ENCODE measurements around the gene IL4R.

The IL4R gene

DNA sequence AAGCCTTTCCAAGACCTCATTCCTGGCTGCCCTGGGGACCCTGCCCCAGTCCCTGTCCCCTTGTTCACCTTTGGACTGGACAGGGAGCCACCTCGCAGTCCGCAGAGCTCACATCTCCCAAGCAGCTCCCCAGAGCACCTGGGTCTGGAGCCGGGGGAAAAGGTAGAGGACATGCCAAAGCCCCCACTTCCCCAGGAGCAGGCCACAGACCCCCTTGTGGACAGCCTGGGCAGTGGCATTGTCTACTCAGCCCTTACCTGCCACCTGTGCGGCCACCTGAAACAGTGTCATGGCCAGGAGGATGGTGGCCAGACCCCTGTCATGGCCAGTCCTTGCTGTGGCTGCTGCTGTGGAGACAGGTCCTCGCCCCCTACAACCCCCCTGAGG lies 49.5 kb downstream of the IL4R start:
- no peak for DNase-seq

DNA sequence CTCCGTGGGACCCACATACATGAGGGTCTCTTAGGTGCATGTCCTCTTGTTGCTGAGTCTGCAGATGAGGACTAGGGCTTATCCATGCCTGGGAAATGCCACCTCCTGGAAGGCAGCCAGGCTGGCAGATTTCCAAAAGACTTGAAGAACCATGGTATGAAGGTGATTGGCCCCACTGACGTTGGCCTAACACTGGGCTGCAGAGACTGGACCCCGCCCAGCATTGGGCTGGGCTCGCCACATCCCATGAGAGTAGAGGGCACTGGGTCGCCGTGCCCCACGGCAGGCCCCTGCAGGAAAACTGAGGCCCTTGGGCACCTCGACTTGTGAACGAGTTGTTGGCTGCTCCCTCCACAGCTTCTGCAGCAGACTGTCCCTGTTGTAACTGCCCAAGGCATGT lies 50.0 kb downstream of the IL4R start:
- DNase-seq: no peak

DNA sequence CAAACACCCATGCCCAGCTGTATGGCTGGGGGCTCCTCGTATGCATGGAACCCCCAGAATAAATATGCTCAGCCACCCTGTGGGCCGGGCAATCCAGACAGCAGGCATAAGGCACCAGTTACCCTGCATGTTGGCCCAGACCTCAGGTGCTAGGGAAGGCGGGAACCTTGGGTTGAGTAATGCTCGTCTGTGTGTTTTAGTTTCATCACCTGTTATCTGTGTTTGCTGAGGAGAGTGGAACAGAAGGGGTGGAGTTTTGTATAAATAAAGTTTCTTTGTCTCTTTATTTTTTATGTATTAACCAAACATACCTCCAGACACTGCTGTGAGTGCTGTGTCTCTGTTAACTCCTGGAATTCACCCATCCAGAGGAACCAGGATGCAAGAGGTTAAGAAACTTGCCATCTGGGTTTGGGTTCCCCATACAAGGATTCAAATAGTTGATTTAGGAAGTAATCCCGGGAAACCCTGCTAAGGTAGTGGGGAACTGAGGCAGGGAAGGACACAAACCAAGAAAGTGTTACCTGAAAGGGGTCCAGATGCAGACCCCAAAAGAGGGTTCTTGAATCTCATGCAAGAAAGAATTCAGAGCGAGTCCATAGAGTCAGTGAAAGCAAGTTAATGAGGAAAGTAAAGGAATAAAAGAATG lies 50.8 kb downstream of the IL4R start:
- DNase-seq: no peak

DNA sequence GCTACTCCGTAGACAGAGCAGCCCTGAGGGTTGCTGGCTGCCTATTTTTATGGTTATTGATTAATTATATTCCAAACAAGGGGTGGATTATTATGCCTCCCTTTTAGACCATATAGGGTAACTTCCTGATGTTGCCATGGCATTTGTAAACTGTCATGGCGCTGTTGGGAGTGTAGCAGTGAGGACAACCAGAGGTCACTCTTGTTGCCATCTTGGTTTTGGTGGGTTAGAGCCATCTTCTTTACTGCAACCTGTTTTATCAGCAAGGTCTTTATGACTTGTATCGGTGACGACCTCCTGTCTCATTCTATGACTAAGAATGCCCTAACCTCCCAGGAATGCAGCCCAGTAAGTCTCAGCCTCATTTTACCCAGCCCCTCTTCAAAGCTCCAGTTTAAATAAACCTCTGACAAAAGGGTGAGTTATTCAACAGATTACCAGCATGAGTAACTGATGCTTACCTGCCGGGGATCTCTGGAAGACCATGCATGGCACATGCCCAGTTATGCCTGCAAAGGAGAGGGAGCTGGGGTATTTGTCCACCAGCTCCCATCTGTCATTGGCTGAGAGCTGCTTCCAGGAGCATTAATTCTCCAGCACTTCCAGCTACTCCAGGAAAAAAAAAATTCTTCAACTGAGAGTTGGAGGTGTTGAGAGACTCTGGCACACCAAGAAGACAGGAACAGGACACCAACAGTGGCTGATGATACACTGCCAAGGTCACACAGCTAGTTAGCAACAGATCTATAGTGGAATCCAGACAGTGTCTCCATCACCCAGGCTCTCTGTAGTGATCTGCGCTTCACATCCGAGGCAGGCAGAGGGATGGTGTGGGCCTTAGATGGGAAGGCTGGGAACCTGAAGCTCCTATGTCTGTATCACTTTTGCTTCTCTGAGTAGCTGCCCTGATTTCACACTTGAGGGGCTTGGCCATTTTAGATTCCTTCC lies 51.6 kb downstream of the IL4R start:
- DNase-seq: no peak

DNA sequence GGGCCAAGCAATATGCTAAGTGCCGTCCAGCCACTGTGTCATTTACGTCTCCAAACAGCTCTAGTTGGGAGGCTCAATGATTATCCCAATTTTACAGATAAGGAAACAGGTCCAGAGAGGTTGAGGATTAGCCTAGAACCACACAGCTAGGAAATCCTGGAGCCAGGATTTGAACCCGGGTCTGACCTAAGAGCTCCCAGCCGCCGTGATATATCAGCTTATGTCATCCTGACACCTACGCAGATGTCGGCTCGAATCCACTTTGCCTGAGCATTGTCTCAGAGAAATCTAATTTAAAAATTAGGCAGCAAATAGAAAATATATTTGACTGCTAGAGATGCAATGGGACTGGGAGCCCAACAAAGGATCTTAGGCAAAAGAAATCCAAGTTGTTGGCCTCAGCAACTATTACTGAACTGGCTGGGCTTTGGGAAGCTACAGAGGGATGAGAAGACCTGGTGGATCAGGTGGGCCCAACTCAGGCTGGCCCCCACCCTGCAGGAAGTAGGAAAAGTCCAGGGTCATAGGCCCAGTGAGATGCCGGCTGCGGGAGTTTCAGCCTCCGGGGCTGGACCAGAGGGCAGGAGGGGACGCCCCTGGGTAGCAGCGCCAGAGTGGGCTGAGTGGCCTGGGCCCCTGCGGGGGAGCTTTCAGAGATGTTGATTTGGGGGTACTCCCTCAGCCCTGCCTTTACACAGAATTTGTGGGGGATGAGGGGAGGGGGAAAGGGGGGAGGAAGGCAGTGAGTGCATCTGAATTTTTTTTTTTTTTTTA lies 53.1 kb downstream of the IL4R start:
- no peak for DNase-seq

DNA sequence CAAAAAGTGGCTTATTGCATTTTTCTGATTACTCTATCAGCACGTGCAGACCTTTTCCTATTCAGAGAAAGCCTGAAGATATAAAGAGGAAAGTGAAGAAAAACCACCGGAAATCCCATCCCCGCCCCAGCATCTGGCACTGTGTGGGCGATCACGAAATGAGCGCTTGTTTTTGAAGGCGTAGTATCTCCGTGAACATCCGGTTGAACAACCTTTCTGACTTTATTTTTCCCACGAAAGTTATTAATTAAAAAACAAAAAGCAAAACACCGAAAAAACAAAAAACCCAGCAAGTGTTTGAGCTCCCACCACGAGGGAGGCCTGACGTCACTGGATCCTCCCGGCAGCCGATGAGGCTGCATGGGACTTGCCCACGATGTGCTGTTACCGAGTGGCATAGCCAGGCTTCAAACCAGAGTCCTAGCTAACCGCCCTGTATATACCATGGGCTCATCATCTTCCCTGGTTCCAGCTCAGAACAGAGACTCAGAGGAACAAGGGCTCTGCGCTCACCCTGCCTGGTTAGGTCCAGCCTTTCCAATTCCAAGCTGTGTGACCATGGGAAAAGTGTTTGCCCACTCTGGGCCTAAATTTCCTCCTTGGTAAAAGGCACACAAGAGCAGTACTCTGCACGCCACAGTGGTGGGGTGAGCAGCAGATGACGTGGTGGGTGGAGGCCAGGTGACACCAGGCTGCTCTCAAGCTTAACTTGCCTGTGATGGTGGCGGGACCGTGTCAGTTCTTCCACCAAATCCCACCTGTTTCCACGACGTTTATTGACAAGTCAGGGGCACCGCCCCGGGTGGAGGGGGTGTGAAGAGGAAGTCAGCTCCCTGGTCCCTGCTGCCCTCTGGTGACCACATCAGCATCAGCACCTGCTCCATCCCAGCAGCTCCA lies 53.9 kb downstream of the IL4R start:
- no peak for DNase-seq

DNA sequence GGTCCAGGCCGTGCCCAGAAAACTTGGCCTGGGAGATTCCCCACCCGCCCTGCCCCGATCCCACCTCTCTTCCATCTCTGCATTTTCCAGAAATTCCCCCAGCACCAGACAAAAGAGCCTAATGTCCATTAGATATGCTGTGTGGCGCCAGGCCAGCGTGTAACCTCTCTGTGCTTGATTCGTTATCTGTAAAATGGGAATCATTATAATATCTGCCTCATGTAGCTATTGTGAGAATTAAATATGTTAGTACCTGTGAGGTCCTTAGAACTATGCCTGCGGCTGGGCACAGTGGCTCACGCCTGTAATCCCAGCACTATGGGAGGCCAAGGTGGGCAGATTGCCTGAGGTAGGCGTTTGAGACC lies 54.6 kb downstream of the IL4R start:
- no peak for DNase-seq

DNA sequence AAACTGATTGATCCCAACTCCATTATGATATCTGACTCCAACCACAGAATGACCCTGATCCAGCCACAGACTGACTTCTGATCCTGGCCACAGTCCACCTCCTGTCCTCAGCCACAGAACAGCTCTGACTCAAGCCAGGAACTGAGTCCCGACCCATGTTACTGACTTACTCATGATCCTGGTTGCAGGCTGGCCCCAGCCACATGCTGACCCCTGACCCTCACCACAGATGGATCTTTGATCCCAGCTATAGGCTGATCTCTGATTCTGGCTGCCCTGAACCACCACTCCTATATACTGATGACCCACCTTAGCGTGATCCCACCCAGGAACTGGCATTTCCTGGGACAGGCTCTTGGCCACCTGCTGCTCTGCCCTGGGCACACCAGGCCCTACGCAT lies 56.0 kb downstream of the IL4R start:
- no peak for DNase-seq

DNA sequence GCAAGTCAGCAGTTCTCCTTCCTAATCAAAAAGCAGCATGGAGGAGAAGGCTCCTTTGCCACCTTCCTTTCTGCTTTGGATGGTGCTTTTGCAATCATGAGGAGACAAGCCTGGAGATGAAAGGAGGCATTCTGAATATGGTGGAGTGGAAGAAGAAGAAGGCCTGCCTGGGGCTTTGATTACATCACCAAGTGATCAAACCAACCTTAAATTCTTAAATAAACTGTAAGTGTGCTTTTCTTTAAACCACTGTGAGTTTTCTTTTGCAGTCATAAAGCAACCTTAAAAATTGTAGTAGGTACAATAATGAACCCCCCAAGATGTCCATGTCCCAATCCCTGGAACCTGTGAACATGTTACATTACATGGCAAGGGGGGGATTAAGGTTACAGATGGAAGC lies 56.5 kb downstream of the IL4R start:
- DNase-seq: no peak

DNA sequence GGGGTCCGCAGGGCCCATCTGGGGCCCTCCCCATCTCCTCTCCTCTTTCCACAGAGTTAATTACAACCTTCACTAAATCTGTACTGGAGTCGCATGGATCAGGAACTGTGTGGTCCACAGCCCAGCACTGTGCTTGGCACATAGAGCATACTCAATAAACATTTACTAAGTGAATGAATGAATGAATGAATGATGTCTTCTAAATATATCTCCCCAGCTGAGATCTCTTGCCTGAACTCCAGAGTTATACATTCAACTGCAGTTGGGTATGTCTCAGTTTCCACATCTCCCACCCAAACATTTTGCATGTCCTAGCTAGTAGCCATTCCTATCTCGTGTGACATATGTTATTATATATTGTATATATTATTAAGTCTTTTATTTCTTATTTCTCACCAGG lies 59.5 kb downstream of the IL4R start:
- DNase-seq: no peak

DNA sequence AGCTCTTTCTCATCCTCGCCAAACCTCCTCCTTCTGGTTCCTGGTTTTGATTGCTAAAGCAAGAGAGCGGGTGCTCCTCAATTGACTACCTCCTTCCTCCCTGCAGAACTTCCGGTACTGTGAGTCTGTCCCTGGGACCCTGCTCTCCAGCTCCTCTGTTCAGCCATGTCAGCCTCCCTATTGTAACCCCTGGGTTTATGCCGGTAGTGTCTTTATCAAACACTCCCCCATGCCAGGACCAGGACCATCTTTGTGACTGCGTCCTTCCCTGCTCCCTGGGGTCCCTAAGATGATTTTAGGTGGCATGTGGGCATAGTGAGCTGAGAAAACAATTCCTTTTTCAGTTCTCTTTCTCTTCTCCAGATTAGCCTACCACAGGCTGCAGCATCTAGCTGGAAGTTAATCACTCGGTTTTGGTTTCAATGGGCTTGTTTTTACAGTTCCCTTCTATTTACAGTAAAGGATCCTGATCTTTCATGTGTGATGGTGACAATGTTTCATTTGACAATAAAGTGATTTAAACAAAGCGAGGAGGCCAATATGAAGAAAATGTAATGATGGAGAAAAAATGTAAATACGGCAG lies 60.5 kb downstream of the IL4R start:
- no peak for DNase-seq

DNA sequence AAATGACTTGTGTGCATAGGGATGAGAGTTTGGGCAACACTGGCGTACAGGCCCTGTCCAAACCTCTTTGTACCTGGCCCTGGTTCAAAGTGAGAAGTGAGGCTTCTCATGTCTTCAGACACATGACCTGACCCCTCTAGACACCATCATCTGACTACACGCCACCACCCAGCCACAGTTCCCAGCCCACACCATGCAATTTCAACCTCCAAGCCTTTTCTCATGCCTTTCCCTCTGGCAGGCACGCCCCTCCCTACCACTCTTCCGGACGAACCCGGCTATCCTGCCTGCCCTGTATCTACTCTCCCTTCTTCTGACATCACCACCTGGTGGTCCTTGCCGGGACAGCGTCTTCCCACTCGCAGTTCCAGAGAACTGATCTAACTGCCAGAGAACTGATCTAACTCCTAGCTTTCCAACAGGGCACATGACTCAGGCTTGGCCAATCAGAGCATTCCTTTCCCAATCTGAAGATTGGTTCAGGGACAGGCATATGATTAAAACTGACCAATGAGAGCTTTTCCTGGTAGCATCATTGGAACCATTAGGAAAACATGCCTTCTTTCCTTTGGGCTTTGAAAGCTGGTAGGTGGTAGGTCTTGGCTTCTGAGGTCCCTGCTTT lies 61.1 kb downstream of the IL4R start:
- no peak for DNase-seq

DNA sequence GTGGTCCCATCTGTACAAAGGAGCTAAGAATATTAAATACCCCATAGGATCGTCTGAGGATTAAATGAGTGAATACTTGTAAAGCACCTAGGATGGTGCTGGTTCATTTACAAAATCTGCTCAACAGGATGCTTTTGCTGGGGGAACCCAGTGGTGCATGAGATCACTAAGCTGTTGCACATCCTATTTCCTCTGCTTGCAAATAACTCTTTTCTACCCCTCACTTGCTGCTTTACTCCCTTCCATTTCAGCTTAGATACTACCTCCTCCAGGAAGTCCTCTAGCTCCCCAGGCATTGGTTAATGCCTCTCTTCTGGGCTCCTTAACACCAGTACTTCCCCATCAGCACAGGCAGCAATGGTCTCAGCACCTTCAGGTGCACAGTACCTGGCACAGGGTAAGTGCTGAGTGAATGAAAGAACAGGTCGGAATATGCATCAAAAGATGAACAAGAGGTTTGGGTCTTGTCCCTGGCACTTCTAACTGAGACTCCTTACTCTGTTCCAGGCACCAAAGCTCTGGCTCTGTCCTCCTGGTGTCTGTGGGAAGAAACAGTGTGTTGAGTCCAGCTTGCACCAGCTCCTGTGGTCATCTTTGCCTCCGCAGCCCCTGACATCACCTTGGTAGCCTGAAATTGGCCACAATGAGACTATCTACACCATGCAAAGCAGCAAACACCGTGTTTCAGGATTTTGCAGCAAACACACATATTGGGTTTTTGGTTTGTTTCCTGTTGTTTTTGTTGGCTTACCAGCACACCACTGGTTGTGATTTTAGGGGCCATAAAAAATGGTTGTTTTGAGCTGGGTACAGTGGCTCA lies 64.1 kb downstream of the IL4R start:
- no peak for DNase-seq

DNA sequence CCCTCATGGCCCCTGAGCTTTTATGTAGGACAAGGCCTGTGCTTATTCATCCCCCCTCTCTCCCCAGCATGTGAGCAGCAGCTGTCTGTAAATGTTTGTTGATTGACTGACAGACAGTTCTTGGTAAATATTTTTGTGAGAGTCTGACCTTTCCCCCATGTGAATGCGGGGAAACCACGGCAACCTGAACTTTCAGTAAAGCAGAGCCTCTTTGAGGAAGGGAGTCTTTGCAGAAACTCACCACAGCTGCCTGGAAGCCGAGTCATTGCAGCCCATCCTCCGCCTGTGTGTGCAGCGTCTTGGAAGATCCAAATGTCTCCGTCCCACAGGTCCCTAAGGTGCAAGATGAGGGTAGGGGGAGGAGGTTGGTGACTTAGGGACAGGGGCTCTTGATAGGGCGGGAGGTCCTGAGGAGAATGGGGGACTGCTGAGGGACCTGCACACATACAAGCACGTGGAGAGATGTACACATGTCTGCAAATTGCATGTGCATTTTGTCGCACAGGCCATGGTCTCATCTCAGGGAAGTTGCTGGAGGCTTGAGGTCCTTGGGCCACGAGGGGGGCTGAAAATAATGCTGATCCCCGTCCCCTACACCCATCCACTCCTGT lies 65.2 kb downstream of the IL4R start:
- no peak for DNase-seq

DNA sequence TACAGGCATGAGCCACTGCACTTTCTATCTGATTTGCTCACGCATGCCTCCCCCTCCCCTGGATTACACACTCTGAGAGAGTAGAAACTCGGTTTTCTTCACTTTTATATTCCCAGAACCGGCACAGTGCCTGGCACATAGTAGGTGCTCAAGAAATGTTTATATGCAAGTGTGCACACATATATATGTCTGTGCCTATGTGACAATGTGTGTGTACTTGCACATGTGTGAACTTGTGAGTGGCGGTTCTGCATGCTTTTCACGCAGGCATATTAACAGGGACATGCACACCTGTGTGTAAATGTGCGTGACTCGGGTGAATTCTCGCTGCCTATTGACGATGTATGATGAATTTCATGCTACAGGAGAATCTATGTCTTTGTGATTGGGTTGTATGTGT lies 66.1 kb downstream of the IL4R start:
- no peak for DNase-seq

DNA sequence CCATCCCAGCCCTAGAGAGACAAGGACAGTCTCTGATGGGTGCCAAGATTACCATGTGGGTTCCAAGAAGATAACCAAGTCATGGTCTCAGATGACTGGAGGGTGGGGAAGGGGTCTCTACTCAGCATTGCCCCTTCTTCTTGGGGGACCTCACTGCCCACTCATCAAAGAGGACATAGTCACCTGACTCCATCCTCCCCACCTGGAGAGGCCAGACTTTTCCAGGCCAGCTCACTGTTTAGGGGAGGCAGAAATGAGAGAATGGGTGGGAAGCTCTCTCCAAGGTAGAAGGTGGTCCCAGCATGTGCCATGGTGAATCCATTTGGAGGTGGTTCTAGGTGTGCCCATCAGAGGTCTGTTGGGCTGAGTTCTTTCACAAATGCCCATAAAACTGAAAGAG lies 67.5 kb downstream of the IL4R start:
- no peak for DNase-seq

DNA sequence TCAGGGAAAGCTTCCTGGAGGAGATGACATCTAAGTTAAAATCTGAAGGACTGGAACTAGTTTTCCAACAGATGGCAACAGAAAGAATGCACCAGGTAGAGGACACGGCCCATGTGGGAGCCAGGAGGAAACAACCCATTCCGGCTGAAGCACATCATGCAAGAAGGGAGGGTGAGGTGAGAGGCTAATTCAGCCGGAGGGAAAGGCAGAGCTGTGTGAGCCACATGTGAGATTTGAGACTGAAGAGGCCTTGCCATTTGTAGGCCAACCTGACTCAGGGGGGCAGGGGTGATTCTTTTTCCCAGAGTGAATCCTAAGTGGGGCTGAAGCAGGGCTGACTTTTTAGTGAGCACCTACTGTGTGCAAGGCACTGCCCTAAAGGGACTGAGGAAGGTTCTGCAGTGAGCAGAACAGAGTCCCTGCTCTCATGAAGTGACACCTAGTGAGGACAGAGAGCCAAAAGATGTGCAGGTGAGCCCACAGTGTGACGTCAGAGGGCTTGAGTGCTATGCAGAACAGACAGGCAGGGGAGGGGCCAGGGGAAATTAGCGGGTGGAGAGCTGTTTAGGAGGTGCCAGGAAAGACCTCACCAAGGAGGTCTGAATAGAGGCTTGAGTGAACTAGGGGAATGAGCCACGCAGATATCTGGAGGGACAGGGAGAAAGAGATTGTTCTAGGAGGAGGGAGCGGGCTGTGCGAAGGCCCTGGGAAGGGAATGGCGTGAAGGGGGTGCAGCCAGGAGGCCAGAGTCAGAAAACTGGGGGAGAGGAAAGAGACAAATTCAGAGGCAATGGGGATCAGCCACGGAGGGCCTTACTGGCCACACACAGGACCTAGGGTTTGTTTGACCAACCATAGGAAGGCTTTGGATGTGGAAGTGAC lies 68.4 kb downstream of the IL4R start:
- no peak for DNase-seq

DNA sequence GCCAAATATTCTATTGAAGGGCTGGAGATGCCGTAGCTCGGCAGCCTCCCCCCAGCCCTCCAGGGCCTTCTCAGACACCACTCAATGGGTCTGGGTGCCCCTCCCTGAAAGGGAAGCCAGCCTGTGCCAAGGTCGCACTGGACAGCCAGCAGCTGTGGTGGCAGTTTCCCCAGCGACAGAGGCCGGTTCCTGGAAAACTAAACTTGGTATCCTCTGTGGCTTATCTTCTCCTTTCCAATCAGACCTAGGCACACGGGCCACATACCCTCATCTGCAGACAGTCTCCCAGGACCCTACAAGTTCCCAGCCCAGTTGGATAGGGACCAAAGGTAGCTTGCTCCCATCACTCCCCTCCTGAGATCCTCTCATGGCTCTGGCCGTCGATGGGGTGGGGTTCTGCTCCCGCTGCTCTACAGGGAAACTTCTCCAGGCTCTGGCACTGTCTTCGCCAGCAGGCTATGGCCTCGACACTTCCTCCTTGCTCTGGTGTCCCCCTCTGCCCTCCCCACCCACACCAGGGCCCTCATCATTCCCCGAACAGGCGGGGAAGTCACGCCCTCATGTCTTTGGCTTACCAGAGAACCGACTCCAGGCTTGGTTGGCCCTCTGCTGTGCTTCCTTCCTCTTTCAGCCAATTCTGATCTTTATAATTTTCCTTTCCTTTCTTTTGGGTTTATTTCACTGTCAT lies 69.9 kb downstream of the IL4R start:
- no peak for DNase-seq

DNA sequence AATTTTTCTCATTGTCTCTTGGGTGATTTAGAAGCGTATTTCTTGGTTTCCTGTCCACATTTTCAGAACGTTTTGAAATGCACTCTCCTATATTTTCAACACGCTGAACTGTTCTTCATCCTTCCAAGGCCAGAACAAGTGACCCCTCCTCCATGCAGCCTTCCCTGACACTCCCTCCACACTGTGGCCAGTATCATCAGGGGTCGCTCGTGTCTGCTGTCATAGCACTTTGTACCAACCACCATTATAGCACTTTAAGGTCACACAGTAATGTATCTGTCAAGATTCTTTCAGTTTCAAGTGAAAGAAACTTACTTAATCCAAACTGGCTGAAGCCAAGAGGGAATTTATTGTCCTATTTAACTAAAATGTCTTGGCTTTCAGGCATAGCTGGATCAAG lies 70.7 kb downstream of the IL4R start:
- no peak for DNase-seq
